ENCODE data around the gene ZNRF3.
"Not testable (repeated sequence)": the region's sequence is repeated elsewhere in the genome, so short reads cannot be mapped to it uniquely, and the experiment has no call there.

ZNRF3 gene

GRCh38 chr22:28885939-28886338, 2.6 kb downstream of the ZNRF3 start:
- no peak for DNase-seq

DNA sequence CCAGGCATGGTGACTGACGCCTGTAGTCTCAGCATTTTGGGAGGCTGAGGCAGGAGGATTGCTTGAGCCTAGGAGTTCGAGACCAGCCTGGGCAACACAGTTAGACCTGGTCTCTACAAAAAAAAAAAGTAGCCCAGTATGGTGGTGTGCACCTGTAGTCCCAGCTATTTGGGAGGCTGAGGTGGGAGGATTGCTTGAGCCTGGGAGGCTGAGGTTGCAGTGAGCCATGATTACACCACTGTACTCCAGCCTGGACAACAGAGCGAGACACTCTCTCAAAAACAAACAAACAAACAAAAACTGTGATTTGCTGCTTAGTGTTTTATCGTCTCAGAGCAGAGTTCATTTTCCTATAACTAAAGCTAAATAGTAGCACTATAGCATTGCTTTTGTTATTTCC, 3.3 kb downstream of the ZNRF3 start:
- not testable (repeated sequence) for DNase-seq

- DNase-seq, result no peak
Observed at GRCh38 chr22:28887725-28888459, 4.5 kb downstream of the ZNRF3 start.

- no peak for DNase-seq
Observed at GRCh38 chr22:28889478-28890024, 6.2 kb downstream of the ZNRF3 start.

GRCh38 chr22:28891156-28891733, 7.9 kb downstream of the ZNRF3 start:
- no peak for DNase-seq

DNA sequence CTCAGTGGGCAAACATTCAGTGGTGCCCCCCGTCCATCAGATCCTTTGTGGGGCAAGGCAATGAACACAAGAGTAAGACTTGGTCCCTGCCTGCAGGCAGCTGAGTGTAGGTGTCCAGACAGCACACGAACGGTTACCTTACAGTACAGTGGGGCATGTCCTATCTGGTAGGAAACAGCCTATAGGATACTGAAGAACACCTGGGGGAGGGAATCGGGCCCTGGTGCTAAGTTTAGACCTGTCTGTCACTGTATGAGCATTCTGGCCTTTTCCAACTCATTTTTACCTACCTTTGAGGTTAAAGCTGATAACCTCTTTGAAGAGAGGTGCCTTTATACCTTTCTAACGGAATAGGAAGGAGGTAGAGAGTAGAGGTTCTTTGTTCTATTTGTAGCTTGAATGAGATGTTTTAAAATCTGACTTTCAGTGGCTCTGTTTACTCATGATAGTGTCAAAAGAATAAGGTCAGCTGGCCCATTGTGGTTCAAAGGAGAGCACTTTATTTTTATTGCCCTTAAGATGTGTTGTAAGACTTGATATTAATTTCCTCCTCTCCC, 8.9 kb downstream of the ZNRF3 start:
- DNase-seq, result no peak

GRCh38 chr22:28893810-28894209, 10.4 kb downstream of the ZNRF3 start:
- DNase-seq, result no peak

GRCh38 chr22:28894334-28894733, 11.0 kb downstream of the ZNRF3 start:
- DNase-seq, result no peak

DNA sequence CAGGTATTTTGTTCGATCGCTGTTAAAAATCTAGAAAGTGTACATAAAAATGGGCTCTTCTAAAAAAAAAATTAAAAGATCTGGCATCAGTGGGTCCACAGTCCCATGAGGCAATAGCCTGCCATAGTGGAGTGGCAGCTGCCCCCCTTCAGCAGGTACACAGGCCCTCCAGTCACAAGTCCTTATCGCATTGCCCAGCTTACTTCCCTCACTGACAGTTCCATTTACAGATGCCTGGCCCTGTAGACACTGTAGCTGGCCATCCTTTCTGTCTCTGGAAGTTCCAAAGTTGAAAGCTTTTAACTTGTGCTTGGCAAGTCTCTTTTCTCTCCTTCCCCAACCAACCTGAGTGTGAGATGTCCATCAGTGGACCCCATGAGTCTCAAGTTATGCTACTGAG, 11.4 kb downstream of the ZNRF3 start:
- no peak for DNase-seq

- no peak for DNase-seq
Observed at GRCh38 chr22:28896611-28897010, 13.2 kb downstream of the ZNRF3 start.

- DNase-seq, result no peak
Observed at GRCh38 chr22:28898233-28898629, 14.9 kb downstream of the ZNRF3 start.

GRCh38 chr22:28899199-28899853, 16.0 kb downstream of the ZNRF3 start:
- DNase-seq, result no peak

- no peak for DNase-seq
Observed at GRCh38 chr22:28900379-28900925, 17.1 kb downstream of the ZNRF3 start.

DNA sequence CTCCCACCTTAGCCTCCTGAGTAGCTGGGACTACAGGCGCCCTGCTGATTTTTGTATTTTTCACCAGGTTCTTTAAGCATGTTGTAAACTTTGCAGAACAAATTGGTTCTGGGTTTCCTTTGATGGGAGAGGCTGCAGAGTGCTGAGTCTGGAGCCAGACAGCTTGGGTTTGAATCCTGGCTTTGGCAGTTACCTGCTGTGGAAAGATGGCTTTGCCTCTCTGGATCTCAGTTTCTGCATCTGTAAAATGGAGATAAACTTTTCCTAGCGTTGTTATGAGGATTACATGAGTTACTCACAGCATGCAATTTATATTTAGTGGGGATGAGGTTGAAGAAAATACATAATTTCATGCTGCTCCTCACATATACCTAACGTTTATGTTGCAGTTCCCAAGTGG, 19.1 kb downstream of the ZNRF3 start:
- DNase-seq, result no peak

GRCh38 chr22:28903080-28903479, 19.7 kb downstream of the ZNRF3 start:
- DNase-seq, result no peak

DNA sequence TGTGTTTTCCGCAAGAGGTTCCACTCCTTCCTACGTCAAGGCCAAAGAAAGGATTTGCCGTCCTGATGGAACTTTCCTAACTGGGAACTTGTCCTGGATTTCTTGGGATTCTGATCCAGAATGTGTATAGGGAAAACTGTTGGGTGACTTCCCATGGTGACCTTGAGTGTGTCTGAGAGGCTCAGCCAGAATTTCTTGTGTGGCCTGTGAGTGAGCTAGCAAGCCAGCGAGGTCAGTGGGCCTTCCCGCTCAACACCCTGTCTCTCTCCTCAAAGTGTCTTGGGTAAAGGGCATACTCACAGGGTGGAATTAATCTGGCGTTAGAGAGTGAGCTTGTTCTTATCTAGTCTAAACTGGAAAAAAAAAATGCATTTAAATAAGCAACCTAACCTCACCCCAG, 20.4 kb downstream of the ZNRF3 start:
- DNase-seq, result no peak

GRCh38 chr22:28904211-28904896, 21.0 kb downstream of the ZNRF3 start:
- DNase-seq, result no peak

DNA sequence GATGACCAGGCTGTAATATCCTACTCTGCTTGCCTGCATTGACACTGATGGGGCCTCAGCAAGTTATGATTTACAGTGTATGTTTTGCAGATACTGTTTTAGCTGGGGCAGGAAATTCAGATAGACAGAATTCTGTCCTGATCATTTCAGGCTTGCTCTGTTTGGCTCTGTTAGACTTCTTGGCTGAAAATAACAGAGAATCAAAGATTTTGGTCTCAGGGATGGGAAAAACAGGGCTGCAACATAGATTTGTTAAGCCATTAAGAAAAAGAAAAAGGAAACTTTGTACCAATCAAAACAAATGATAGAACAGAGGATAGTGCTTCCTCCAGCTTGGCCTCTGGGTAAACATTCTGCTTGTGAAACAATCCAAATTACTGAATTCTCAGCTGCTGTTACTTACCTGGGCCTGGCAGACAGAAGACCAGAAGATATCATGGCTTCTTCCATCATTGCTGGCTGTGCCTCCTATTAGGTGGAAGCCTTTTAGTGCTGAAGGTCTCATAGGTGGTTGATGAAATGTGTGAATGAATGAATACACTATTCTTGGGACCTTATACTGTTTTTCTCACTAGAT, 22.0 kb downstream of the ZNRF3 start:
- DNase-seq, result no peak

DNA sequence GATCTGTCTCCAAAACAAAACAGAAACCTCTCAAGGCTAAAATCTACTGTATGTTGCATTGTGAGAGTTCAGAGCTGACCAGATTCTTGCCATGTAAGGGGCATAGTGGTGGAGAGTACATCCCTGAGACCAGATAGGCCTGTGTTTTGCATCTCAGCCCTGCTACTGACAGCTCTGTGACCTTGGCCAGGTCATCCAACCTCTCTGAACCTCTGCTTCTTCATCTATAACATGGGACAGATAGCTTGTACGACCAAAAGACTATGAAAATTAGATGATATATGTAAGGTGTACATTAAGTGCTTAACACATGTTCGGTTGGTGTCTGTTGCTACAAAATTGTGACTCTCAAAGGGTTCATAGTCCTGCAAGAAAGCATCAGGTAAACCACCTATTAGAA, 22.9 kb downstream of the ZNRF3 start:
- no peak for DNase-seq

DNA sequence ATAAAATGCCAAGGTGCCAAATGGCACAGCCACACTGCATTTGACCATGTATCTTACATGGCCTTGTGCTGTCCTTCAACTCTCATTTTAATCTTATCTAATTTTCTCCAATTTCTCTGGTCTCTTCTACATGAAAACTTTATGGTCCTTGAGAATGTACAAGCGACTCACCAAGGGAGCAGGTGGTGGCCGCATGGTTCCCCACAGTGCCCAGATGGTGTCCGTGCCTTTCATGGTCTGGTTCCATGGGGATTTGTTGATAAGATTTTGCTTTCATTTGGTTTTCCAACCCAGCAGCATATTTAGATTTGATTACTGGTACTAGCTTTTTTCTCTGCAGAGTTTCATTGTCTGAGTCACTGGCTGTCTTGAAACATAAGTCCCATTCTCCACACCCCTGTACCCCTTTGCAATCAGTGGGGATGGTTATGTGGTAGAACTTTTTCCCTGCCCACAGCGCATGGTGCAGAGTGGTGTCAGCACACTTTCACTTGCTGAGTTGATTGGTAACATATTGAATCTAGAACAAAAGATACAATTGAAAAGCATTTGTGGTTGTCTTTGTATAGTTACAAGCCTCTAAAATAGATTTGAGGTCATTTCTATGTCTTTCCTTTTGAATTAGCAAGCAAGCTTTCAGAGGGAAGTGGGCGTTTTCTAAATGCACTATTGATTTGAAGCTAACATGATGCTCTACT, 24.1 kb downstream of the ZNRF3 start:
- DNase-seq, result no peak

GRCh38 chr22:28908810-28909209, 25.4 kb downstream of the ZNRF3 start:
- DNase-seq, result not testable (repeated sequence)

DNA sequence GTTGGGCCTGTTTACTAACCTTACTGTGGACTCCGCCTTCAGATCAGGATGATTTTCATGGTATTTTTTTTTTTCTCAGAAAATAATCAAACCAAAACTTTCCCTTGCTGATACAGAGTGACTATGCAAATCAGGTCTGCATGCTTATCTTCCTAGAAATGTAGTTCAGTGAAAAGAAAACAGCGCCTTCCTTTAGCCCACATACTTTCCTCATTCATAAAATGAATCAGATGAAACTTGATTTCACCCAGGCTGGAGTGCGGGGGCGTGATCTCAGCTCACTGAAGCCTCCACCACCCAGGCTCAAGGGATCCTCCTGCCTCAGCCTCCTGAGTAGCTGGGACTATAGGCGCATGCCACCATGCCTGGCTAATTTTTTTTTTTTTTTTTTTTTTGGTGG, 26.0 kb downstream of the ZNRF3 start:
- no peak for DNase-seq

All from right forelimb (tissue), 1 donor.